Liver (tissue), 9 donors: ENCODE data around the gene NDUFC2. TPM values are rescaled to one million over a fixed set of nuclear protein-coding genes. Genes with fewer than 3 reads are reported as not detected.

ENCODE experiments used
- DNase-seq: peaks from one replicate; pipeline ENCODE4 v3.0.0-alpha.2; 2017; ENCODE audit warnings: low spot score
- H3K27ac ChIP-seq, 2 donors: one replicate each; pipeline ENCODE4 v1.7.0; 2013; ENCODE audit warnings: inconsistent platforms in 2 of 2, low read length in 2 of 2, control low read depth in 1 of 2, low read depth in 1 of 2, mild to moderate bottlenecking in 1 of 2
- H3K27me3 ChIP-seq, 4 donors: one replicate each; pipeline versions ENCODE4 v1.6.1 to v1.7.0; 2013; ENCODE audit warnings: low read length in 3 of 4, inconsistent platforms in 1 of 4, mild to moderate bottlenecking in 1 of 4, moderate library complexity in 1 of 4; ENCODE audit not compliant: control insufficient read depth in 4 of 4, insufficient read depth in 4 of 4
- H3K36me3 ChIP-seq, 4 donors: one replicate each; pipeline versions ENCODE4 v1.6.1 to v1.7.0; 2013; ENCODE audit warnings: low read length in 3 of 4, mild to moderate bottlenecking in 3 of 4, low read depth in 1 of 4, moderate library complexity in 1 of 4; ENCODE audit not compliant: control insufficient read depth in 4 of 4, insufficient read depth in 3 of 4
- H3K4me1 ChIP-seq, 4 donors: one replicate each; pipeline versions ENCODE4 v1.6.1 to v1.7.0; 2013; ENCODE audit warnings: low read length in 3 of 4, mild to moderate bottlenecking in 3 of 4, moderate library complexity in 1 of 4; ENCODE audit not compliant: control insufficient read depth in 4 of 4, insufficient read depth in 4 of 4
- H3K4me3 ChIP-seq, 3 donors: one replicate each; pipeline versions ENCODE4 v1.6.1 to v1.7.0; 2013; ENCODE audit warnings: low read length in 3 of 3, control low read depth in 1 of 3, low read depth in 1 of 3, mild to moderate bottlenecking in 1 of 3
- H3K9ac ChIP-seq, 2 donors: one replicate each; pipeline ENCODE4 v1.7.0; 2013; ENCODE audit warnings: low read length in 2 of 2, mild to moderate bottlenecking in 2 of 2, moderate library complexity in 2 of 2, control low read depth in 1 of 2, low read depth in 1 of 2
- H3K9me3 ChIP-seq, 4 donors: one replicate each; pipeline versions ENCODE4 v1.6.1 to v1.7.0; 2013; ENCODE audit warnings: low read length in 3 of 4; ENCODE audit not compliant: control insufficient read depth in 4 of 4
- EGR1 ChIP-seq, 2 donors: IDR thresholded peaks; 2 replicates each; pipeline ENCODE4 v1.6.1; 2016 to 2018; ENCODE audit warnings: antibody characterized with exemption in 2 of 2, low read depth in 2 of 2
- FOXA1 ChIP-seq: IDR thresholded peaks from 2 replicates; pipeline ENCODE4 v1.6.1; 2016; ENCODE audit warnings: antibody characterized with exemption
- FOXA2 ChIP-seq: IDR thresholded peaks from 2 replicates; pipeline ENCODE4 v1.6.1; 2016; ENCODE audit warnings: antibody characterized with exemption
- GABPA ChIP-seq, 2 donors: IDR thresholded peaks in 1 of 2; conservative IDR thresholded peaks in 1 of 2; 2 replicates each; pipeline ENCODE4 v1.6.1; 2016; ENCODE audit warnings: antibody characterized with exemption in 2 of 2, mild to moderate bottlenecking in 1 of 2, moderate library complexity in 1 of 2
- HNF4A ChIP-seq, 2 donors: conservative IDR thresholded peaks; 2 replicates each; pipeline ENCODE4 v1.6.1; 2016; ENCODE audit warnings: antibody characterized with exemption in 2 of 2, mild to moderate bottlenecking in 2 of 2
- HNF4G ChIP-seq: IDR thresholded peaks from 2 replicates; pipeline ENCODE4 v1.6.1; 2016; ENCODE audit warnings: antibody characterized with exemption
- NR2F2 ChIP-seq: IDR thresholded peaks from 2 replicates; pipeline ENCODE4 v1.6.1; 2016; ENCODE audit warnings: antibody characterized with exemption
- RAD21 ChIP-seq, 2 donors: IDR thresholded peaks; 2 replicates each; pipeline ENCODE4 v1.6.1; 2016; ENCODE audit warnings: antibody characterized with exemption in 2 of 2, mild to moderate bottlenecking in 2 of 2
- RXRA ChIP-seq, 2 donors: IDR thresholded peaks; 2 replicates each; pipeline ENCODE4 v1.6.1; 2017 to 2018; ENCODE audit warnings: antibody characterized with exemption in 2 of 2, mild to moderate bottlenecking in 1 of 2
- SP1 ChIP-seq: IDR thresholded peaks from 2 replicates; pipeline ENCODE4 v1.6.1; 2018; ENCODE audit warnings: antibody characterized with exemption, mild to moderate bottlenecking
- TAF1 ChIP-seq: conservative IDR thresholded peaks from 2 replicates; pipeline ENCODE4 v1.6.1; 2016; ENCODE audit warnings: antibody characterized with exemption, mild to moderate bottlenecking
- YY1 ChIP-seq: IDR thresholded peaks from 2 replicates; pipeline ENCODE4 v1.6.1; 2016; ENCODE audit warnings: antibody characterized with exemption, mild to moderate bottlenecking
- WGBS: extraction: QIAGEN DNeasy Blood & Tissue Kit; methylation state at CpG from one replicate; pipeline ENCODE4 v1.1.7; 2013; 5-methylcytosine and 5-hydroxymethylcytosine counted together
- polyA plus RNA-seq, 2 donors: library from polyadenylated mRNA; stranded (reverse) in 1 of 2; unstranded in 1 of 2; fragments of 200-250 nt in 1 of 2; fragments of >200 nt in 1 of 2; fragmentation: Nextera tagmentation in 1 of 2; extraction: Ambion mirVana in 1 of 2; gene quantifications; one replicate each; pipeline versions ENCODE4 v1.2.1 to v1.2.3, GENCODE V29; 2013 to 2015
- total RNA-seq, 2 donors: library from RNA; depleted of rRNA; stranded (reverse); fragments of >200 nt; gene quantifications; one replicate each; pipeline ENCODE4 v1.2.3, GENCODE V29; 2014
- TF ChIP-seq, protein P1 (sequence below): fragments of 150-350 bp; IDR thresholded peaks from 2 replicates; pipeline ENCODE4 v1.5.1; 2017; ENCODE audit warnings: improper control_type of control experiment, low read depth, low read length; ENCODE audit not compliant: missing input control
- TF ChIP-seq, protein P2 (sequence below): IDR thresholded peaks from 2 replicates; pipeline ENCODE4 v1.6.1; 2016; ENCODE audit warnings: antibody characterized with exemption
- TF ChIP-seq, protein P3 (sequence below): IDR thresholded peaks from 2 replicates; pipeline ENCODE4 v1.6.1; 2016; ENCODE audit warnings: antibody characterized with exemption
- TF ChIP-seq, protein P4 (sequence below): IDR thresholded peaks from 2 replicates; pipeline ENCODE4 v1.6.1; 2016; ENCODE audit warnings: antibody characterized with exemption
- donor health status: healthy.
- donor health status: healthy.
- donor health status: healthy.
- donor health status: healthy.
- donor health status: healthy.

The NDUFC2 gene
- total and polyA plus RNA-seq, 4 donors: 86.9 to 783 (median 199) TPM

DNA sequence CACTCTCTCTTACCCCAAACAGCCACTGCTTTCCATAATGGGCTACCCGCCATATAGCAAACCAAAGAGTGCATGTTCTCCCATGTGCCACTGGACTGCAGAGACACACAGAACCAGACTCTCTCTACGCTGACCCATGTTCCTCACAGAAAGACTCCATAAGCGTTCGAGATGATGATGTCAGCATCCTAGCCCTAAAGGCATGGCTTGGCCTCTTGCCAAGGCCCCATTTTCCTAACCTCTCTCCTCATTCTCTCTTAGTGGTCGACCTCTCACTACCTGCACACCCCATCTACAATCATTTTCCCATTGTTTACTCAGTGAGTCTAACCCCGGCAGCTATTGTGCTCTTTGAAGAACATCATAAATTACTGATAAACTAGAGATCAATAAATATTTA lies 4.9 kb downstream of the NDUFC2 start (continued):
- TF ChIP-seq GABPA (IDR thresholded peaks at IDR 0.05 in 1 of 2, conservative IDR thresholded peaks at IDR 0.05 in 1 of 2): no peak

DNA sequence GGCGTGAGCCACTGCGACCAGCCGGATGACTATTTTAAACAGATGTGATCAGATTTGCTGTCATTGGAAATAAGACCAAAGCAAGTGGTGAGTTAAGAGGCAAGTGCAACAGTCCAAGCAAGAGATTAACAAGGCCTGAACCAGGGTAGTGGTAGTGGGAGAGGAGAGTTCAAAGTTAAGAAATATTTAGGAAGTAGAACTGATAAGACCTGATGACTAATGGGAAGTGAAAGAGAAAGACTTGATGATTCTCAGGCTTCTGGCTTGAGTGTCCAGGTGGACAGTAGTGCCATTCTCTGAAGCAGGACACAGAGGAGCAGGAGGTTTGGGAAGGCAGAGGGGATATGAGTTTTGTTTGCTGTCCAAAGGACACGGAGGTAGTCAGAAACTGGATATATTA lies 7.2 kb downstream of the NDUFC2 start:
- no peak for TF ChIP-seq RAD21 (IDR thresholded peaks at IDR 0.05)
- no peak for TF ChIP-seq EGR1 (IDR thresholded peaks at IDR 0.05; ENCODE audit: low read depth in 2 of 2)
- TF ChIP-seq SP1: no peak
- TF ChIP-seq NR2F2: no peak
- TF ChIP-seq, protein P1, sequence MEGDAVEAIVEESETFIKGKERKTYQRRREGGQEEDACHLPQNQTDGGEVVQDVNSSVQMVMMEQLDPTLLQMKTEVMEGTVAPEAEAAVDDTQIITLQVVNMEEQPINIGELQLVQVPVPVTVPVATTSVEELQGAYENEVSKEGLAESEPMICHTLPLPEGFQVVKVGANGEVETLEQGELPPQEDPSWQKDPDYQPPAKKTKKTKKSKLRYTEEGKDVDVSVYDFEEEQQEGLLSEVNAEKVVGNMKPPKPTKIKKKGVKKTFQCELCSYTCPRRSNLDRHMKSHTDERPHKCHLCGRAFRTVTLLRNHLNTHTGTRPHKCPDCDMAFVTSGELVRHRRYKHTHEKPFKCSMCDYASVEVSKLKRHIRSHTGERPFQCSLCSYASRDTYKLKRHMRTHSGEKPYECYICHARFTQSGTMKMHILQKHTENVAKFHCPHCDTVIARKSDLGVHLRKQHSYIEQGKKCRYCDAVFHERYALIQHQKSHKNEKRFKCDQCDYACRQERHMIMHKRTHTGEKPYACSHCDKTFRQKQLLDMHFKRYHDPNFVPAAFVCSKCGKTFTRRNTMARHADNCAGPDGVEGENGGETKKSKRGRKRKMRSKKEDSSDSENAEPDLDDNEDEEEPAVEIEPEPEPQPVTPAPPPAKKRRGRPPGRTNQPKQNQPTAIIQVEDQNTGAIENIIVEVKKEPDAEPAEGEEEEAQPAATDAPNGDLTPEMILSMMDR: no peak
- no peak for TF ChIP-seq HNF4A (conservative IDR thresholded peaks at IDR 0.05)
- no peak for TF ChIP-seq RXRA (IDR thresholded peaks at IDR 0.05)
- TF ChIP-seq FOXA1: no peak
- TF ChIP-seq GABPA (IDR thresholded peaks at IDR 0.05 in 1 of 2, conservative IDR thresholded peaks at IDR 0.05 in 1 of 2): no peak
- TF ChIP-seq TAF1: no peak
- TF ChIP-seq, protein P2, sequence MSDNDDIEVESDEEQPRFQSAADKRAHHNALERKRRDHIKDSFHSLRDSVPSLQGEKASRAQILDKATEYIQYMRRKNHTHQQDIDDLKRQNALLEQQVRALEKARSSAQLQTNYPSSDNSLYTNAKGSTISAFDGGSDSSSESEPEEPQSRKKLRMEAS: no peak
- TF ChIP-seq, protein P3, sequence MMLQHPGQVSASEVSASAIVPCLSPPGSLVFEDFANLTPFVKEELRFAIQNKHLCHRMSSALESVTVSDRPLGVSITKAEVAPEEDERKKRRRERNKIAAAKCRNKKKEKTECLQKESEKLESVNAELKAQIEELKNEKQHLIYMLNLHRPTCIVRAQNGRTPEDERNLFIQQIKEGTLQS: no peak
- TF ChIP-seq, protein P4, sequence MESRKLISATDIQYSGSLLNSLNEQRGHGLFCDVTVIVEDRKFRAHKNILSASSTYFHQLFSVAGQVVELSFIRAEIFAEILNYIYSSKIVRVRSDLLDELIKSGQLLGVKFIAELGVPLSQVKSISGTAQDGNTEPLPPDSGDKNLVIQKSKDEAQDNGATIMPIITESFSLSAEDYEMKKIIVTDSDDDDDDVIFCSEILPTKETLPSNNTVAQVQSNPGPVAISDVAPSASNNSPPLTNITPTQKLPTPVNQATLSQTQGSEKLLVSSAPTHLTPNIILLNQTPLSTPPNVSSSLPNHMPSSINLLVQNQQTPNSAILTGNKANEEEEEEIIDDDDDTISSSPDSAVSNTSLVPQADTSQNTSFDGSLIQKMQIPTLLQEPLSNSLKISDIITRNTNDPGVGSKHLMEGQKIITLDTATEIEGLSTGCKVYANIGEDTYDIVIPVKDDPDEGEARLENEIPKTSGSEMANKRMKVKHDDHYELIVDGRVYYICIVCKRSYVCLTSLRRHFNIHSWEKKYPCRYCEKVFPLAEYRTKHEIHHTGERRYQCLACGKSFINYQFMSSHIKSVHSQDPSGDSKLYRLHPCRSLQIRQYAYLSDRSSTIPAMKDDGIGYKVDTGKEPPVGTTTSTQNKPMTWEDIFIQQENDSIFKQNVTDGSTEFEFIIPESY: no peak
- TF ChIP-seq FOXA2: no peak
- TF ChIP-seq YY1: no peak
- TF ChIP-seq HNF4G: no peak
- Histone ChIP-seq H3K9ac (no peak overlapping the region), H3K4me1 (peaks cover 3 to 32% (median 14%) of the 10 kb centered on the region in 4 donors), H3K27ac (no peak overlapping the region), H3K36me3 (peaks cover 3 to 24% (median 15%) of the 10 kb centered on the region in 4 donors), H3K4me3 (no peak overlapping the region), H3K9me3 (no peaks in the 10 kb centered on the region), H3K27me3 (no peaks in the 10 kb centered on the region)
- 96% methylated on average over 4 of the region's 4 CpGs for WGBS
- no peak for DNase-seq

DNA sequence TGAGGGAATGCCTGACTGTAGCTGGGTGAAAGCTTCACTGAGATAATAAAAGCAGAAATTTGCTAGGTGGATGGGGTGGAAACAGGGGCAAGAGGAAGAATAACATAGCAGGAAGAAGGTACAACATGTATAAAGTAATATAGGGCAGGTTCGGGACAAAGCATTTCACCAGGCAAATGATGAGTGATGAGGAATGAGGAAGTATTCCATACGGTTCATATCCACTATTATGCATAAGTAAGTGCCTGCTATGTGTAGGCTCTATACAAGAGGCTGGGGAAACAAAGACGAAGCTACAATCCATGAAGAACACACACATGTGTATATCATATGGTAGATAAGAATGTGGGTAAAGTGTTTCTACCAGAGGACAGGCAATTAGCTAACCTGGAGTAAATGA lies 7.9 kb downstream of the NDUFC2 start:
- no peaks in the 10 kb centered on the region for H3K27me3 ChIP-seq
- TF ChIP-seq TAF1 (no peak), NR2F2 (no peak), GABPA (IDR thresholded peaks at IDR 0.05 in 1 of 2, conservative IDR thresholded peaks at IDR 0.05 in 1 of 2) (no peak), SP1 (no peak)
- TF ChIP-seq, protein P4: no peak
- TF ChIP-seq, protein P3: no peak
- no peak overlapping the region for H3K27ac ChIP-seq
- 85% methylated on average over 3 of the region's 3 CpGs for WGBS
- no peaks in the 10 kb centered on the region for H3K9me3 ChIP-seq
- H3K4me3 ChIP-seq: no peak overlapping the region
- peaks cover 3 to 28% (median 9%) of the 10 kb centered on the region in 4 donors for H3K4me1 ChIP-seq
- DNase-seq: no peak
- H3K36me3 ChIP-seq: peaks cover 4 to 27% (median 16%) of the 10 kb centered on the region in 4 donors
- H3K9ac ChIP-seq: no peak overlapping the region
